NCI-H146 (cell line): ENCODE data around the gene PNLIPRP2.

Experiments used
- DNase-seq: peaks from one replicate; lab custom pipeline; 2025; lab: John Stamatoyannopoulos, UW

Gene PNLIPRP2

DNA sequence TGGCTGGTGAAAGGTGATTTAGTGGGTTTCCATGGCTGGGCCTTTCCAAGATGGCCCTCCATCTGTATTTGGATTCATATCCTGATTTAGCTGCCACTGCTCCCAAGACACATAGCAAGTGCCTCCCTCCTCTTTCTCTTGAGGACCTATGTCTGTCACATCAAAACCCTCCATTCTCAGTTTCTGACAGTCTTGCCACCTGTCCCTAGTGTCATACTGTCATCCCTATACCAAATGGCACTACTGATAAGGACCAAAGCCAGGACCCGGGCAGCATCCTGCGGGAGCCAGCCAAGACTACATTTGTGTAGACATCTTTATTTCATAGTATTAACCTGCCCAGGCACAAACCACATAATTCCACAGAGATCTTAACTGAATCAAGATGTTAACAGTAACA is 34.8 kb downstream of the PNLIPRP2 start:
- no peak for DNase-seq

DNA sequence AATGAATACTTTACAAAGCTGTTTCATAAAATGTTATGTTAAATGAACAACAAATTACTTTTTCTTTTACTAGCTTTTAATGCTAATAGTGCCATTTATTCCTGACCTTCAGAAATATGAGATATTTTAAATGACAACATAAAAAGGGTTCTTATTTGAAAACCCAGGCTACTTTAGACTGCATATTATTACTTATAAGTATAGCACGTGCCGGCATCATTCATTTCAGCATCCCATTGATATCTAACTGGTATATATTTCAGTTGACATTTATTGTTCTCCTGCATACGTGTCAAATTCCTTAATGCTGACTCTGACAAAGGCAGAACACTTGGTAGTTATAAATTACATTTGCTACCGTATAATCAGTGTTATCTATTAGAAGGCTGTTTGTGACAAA is 35.3 kb downstream of the PNLIPRP2 start:
- DNase-seq = no peak

DNA sequence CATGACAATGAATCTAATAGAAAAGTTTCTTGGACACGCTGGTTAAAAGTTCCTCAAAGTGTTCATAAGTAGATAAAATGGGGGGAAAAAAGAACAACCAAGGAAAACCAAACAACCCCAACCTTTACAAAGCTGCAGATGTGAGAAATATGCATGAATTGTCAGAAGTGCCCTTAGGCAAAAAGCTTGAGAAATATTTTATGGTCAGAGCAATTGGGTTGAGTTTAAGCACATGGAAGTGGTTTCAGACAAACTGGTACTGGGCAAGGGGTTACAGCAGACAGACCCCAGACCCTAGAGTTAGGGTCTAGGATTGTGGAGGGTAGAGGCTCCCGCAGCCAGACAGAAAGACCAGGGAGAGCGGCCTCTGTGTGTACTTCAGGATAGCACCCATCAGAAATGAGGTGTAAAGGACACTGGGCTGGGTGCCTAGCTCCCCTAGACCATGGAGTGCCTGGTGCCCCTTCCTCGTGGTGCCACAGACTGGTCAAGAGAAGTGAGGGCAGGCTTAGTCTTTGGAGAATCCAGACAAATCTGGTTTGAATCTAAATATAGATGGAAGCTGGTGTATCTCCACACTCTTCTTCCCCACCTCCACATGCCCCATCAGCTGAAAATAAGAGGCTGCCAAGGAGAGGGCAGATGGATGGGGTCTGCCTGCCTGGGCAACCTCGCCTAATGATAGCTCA is 37.3 kb downstream of the PNLIPRP2 start:
- no peak for DNase-seq

DNA sequence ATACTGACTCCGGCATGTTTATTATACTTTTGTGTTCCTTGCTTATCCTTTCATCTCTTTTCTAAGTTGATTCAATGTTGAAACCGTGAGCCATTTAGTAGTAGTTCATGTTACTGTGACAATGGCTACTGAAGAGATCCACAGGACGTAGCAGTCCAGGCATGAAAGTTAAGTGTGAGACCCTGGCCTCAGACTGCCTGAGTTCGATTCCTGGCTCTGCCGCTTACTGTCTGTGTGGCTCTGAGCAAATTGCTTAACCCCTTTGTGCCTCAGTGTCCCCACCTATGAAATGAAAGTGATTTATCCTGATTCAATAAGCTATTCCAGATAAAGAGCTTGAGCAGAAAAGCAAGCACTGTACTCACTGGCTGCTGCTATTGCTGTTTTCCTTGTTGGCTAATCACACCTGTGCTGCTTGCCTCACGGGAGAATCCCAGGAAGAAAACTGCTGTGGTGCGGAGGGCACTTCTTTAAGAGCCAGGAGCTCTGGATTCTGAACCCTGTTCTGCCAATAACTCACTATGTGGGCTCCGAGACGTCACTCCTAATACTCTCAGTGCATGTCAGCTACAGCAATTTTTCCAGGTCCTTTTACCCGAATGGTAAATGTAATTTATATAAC is 38.4 kb downstream of the PNLIPRP2 start:
- no peak for DNase-seq

DNA sequence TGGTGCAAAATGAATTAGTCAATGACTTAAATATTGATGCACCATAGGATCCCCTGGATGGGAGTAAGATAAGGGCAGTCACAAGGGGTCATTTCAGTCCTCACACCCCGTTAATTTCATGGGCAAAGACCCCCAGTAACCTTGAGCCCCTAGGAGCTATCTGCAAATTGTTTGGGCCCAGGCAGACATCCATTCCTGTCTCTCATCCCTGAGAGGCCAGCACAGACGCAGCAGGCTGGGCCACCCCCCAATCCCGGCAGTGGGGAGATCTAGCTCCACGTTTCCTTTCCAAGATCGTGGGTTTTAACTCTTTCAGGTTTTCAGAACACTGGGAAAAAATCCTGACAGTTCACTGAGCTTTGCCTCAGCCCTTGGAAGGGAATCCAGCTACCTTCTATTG is 40.1 kb downstream of the PNLIPRP2 start:
- no peak for DNase-seq

DNA sequence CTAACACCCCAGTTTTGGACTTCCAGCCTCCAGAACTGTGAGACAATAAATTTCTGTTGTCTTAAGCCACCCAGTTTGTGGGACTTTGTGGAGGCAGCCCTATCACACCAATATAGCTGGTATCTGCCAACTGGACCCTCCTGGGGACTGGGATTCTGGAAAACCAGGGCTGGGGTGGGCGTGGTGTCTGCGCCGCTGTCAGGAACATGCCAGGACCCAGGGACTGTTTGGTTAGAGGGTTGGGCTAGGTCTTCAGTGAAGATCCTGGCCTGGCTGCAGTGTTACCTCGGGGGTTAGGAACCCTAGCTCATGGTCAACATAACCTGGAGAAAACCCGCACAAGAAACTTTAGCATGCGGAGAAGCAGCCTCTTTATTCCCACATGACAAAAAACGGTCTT is 42.6 kb downstream of the PNLIPRP2 start:
- no peak for DNase-seq

DNA sequence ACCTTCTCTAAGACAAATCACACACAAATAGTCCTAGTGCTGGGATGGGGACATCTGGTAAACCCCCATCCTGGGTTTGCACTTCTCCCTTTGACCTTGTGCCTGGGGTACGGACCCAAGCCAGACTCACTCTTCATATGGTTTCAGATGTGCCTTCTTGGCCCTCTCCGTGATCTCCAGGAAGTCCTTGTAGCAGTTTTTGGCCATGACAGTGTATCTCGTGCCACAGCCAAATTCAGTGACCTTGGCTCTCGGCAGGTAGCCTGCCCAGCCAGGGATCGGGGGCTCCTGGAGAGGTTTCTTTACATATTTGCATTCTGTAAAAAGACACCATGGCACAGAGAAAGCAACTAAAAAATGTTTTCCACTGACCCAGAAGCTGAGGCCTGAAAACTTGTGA is 43.9 kb downstream of the PNLIPRP2 start:
- no peak for DNase-seq

DNA sequence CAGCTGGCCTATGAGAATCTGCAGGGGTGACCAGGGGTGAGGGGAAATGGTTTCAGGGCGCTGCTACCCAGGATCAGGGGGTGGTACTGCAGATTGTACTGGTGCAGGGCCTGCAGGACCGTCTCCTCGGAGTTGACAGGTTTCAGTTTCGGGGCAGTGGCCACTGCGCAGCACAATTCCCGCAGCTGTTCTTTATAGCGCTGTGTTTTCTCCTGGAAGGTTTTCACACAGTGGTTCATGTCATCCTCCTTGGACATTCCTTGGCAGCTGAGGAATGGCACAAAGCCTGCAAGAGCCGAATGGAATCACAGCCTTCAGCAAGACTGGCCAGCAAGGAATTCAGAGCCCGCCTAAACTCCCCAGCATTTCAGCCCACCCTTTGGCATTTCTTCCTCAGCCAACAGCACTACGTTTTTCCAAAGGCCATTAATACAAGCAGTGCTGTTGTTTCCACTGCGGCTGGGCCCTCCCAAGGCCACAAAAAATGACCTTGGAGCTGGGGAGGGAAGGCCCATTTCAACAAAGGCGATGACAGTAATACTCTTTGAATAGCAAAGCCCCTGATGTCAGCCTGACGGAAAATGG is 44.9 kb downstream of the PNLIPRP2 start:
- no peak for DNase-seq

DNA sequence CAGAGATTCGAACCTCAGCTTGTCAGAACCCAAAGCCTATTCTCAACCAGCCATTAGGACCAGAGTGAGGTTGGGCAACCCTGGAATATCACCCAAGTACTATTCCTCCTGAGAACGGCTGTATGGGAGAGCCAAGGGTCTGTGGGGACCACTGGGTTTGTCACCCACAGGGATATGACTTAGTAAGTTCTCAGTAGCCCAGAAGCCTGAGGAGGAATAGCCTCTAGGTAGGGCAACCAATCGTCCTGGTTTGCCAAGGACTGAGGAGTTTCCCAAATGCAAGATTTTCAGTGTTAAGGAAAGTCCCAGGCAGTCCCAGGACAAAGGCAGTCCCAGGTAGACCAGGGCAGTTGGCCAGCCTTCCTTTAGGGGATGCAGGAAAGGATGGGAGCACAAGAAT is 46.7 kb downstream of the PNLIPRP2 start:
- DNase-seq = no peak

DNA sequence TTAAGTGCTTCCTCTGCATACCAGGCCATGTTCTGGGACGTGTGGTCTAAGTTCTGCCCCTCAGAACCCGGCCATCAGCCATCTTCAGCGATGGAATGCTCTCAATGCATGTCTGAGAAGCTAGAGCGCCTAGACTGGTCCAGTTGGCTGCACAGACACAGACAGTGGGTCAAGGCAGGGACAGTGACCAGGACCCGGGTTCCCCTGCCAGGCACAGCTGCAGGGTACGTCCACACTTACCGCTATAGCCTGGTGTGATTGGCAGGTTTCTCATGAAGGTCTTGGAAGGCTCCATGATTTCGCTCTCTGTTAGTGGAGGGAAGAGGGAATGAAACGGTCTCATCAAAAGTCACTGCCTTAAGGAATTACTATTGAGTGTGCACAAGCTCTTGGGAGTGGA is 47.3 kb downstream of the PNLIPRP2 start:
- no peak for DNase-seq

DNA sequence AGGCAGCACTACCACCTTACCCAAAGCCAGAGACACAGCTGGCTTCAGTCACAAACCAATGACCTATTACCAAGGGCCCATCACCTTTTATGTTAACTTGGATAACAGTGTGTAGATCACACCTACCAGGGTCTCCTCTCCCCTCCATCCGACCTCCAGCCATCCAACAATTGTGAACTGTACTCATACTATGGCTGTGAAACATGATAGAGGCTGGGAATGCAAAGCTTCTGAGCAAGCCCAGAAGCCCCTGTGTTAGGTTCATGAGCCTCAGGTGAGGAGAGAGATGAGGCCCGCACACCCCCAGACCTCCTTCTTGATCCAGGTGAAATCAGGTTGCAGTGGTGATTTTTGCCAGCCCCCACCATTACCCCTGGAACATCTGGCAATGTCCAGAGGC is 47.7 kb downstream of the PNLIPRP2 start:
- DNase-seq = no peak

DNA sequence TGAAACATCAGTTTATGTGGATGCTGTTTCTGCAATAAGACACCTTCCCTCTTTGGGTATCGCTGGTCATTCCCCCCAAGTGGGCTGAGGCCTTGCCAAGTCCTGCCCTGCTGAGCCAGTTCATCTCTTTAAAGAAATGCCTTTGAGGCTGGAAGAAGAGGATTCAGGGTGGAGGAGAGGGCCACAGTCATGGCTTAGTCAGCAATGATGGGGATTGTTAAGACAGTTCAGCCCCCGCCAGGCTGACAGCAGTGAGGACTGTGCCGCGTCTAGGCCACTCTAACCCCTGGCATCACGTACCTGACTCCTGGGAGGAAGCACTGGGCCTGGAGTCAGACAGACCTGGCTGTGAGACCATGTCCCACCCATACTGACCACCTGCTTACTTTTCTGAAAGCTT is 48.3 kb downstream of the PNLIPRP2 start:
- DNase-seq = no peak

DNA sequence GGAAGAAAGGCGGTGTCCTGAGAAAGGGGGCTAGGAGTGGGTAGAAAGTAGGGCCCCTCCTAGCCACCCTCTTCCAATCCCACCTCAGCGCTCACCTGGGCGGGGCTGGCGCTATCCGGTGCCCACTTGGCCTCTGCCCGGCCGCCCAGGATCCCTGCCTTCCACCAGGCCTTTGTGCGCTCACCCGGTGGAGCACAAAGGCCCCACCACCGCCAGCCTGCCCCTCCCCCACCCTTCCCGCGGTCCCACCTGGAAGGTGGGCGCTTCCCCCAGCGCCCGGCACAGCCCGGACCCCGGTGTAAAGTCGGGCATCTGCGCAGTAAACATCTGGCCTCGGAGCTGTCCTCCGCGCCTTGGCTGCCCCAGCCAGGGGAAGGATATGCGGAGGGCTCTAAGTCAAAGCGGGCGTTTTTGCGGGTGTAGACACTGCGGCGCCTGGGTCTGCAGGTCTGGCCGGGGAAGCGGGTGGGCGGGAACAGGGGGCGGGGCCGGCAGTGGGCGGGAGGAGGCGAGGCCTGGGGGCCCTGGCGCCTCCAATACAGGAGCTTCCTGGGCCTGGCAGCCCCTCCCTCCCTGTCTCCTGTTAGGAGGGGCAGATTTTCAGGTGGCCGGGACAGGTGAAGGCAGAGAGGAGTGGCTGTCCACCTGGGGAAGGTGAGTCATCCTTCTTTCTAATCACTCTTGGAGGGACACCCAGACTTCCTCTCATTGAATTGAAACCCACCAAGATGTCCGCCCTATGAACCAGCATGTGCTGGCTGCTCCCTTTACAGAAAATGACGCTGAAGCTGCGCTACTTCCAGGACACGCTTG is 49.3 kb downstream of the PNLIPRP2 start:
- DNase-seq = peak; percentile 19

DNA sequence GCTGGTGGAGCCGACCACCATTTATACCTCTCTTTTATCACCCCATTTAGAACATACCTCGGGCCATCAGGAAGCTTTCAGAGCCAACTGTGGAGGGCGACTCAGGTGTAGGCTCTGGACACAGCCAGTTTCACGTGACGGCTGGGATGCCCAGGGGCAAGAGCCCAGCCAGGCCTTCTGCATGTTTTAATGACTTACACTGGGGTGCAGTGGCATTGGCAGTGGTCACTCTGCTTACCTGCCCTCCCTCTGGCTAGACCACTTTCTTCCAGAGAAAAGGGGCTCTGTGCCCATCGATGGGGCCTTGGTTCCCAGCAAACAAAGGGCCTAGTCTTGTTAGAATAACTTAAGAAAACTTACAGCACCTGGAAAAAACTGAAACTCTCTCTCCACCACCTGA is 50.0 kb downstream of the PNLIPRP2 start:
- DNase-seq = no peak

DNA sequence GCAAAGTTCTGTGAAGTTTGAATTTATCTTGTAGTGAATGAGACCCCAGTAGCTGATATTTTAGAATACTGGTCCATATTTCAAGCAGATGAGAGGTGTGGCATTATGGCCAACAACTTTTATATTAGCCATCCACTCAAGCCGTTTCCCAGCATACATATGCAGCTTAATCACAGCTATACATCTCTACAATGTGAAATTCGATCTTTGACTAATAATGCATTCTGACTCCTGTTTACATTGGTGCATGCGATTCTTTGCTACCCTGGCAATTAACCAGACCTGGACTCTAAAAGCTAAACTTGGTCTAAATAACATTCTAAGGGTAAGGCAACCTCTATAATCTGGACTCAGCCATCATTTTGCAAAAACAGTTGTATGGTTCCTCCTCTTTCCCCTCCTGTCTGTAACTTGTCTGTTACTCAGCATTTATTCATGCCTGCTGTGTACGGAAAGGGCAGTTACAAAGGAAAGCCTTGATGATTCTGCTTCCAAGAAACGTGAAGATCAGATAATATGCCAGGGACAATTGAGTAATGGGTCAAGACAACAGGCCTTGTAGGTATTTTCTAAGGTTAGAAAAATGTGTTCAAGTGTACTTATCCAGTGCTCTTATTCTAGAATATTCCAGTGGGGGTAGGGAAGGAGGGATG is 50.6 kb downstream of the PNLIPRP2 start:
- no peak for DNase-seq

DNA sequence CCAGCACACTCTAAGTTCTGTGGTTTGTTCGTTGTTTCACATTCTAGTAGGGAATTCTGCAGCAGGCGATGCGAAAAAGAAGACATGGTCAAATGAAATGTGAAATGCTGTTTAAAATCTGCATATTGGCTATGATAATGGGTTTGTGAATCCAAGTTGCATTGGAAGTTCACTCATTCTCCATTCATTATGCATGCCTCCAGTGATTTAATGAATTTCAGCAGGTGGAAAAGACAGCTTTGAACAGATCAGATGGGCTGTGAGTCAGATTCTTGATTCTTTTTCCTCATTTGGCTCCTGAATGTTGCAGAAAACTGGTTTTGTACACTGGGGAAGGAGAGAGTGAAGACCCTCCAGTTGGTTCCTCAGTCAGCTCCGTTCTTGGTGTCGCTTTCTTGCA is 52.1 kb downstream of the PNLIPRP2 start:
- no peak for DNase-seq

DNA sequence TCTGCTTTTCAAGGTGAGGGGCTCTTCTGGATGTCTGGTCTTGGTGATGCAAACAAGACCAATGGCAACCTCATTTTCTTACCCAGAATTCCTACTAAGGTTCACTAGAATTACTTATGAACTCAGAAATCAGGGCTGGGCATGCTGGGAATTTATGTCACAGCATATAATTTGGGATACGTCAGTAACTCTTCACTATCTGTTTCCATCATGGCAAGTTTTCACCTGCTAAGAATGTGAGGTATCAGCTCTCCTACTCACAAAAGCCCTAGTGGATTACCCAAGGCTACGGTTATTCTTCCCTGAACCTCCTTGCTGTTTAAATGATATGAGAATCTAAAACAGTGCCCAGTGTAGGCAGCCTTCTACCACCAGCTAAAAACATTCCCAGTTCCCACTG is 53.1 kb downstream of the PNLIPRP2 start:
- no peak for DNase-seq

DNA sequence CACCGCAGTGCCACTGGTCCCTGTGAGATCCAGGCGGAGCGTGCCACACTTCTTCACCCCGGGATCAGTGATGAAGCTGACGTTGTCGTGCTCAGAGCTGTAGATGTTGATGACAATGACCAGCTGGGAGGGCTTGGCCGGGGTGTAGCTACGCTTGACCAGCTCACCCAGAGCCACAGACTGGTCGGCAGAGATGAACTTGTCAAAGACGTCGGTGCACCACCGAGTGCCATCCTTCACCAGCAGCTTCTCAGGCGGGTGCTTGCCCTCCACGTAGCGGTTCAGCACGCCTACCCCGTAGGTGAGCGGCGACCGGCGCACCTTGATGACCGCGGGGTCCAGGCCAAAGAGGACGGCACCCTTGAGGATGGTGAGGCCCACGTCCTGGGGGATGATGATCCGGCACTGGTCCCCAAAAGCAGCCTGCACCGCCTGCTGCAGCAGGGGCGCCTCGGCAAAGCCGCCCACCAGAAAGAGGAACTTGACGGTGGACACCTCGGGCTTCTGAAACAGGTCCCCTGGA is 54.2 kb downstream of the PNLIPRP2 start:
- DNase-seq = no peak

DNA sequence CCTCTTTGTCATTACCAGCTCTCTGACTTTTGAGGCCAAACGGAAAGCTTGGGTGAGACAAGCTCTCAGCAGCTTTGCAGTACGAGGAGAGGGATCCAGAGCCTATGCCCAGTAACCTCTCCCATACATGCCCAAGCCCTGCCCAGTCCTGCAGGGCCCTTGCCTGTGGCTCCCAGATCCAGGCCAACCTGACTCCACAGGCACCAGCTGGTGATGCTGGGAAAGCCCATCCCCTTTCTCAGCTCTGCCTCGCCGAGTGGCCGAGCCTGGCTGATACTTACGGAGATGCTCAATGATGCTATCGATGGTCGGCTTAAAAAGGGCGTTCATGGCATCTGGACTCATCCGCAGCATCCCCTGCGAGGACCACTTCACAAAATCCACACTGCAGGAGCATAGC is 55.4 kb downstream of the PNLIPRP2 start:
- no peak for DNase-seq

DNA sequence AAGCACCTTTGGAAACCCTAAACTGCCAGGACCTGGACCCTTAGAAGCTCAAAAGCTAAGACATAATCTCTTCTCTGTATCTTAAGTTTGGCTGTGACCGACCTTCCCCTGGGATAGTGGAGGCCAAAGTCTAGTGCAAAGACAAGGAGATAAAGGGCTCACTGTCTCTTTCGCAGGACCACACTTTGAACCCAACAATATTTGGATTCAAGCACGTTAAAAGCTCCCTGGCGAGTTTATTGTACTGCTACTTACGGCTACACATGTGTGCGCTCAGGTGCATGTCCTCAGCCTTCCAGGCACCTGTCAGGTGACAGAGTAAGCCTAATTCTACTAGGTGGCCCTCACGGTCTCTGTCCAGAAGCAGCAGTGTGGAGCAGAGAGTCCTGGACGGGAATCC is 55.9 kb downstream of the PNLIPRP2 start:
- DNase-seq = no peak

DNA sequence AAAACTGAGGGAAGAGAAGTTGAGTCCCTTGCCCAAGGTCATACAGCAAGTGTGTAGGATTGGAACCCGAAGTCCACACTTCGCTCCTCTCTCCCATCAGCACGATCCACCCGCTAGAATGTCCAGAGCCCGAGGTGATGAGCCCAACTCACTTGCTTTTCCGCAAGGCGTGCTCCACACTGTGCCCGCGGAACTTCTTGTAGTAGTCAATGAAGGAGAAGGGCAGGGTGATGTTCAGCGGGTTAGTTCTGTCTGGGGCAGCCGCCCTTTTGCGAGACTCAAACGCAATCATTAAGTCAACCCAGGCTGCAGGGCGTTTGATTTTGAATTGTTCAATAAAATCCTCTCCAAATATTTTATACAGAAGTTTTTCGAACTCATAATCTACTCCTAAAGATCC is 58.6 kb downstream of the PNLIPRP2 start:
- DNase-seq = no peak

DNA sequence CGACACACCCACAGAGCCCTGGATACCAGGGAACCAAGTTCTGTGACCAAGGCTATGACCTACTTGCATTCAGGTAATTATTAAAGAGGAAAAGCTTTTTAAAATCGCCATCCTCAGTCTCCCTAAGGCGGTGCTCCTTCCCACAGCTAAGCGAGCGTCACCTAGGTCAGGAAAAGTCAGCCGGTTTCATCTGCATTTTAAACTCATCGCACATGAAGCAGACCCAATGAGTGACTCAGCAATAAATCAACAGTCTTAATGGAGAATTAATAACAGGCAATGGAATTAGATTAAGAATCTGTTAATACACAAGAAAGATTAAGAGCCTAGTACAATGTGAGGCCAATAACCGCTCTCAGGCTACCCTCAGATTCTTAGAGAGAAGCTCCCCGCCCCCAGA is 62.4 kb downstream of the PNLIPRP2 start:
- no peak for DNase-seq
